ENCODE results near the gene COL4A2.

Gene COL4A2

DNA sequence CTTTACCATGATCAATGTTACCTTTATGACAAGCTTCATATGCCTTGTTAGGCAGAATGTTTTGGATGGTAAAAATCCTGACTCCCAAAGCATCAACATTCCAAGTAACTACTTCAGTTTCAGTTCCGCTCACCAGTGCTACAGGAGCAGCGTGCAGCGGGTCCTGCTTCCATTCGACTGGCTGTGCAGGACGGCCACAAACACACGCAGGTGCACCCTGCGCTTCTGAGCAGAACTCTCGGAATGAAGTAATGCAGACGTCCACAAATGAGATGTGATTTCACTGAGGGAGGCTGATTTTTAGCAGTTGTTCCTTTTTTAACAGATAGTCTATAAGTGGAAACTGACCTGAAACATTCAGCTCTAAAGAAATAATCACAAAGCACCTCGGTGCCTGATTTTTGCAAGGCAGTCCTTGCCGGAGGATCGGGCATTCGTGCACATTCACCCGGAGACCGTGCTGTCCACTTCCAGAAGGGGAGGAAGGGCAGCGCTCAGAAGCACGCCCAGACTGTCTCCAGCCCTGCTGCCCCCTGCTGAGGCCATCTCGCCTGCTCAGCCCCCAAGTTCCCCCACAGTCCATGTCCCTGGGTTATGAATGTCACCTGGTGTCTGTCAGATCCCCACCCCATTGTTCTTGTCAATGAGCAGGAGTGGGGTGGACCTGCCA lies 168.6 kb downstream of the COL4A2 start:
- H3K27ac ChIP-seq, result no peak overlapping the region
- no peaks in the 10 kb centered on the region for H3K27me3 ChIP-seq (replicated peaks)
- H3K36me3 ChIP-seq (replicated peaks), result peaks cover 97% of the 10 kb centered on the region
- DNase-seq, result no peak
- TF ChIP-seq, protein P1, sequence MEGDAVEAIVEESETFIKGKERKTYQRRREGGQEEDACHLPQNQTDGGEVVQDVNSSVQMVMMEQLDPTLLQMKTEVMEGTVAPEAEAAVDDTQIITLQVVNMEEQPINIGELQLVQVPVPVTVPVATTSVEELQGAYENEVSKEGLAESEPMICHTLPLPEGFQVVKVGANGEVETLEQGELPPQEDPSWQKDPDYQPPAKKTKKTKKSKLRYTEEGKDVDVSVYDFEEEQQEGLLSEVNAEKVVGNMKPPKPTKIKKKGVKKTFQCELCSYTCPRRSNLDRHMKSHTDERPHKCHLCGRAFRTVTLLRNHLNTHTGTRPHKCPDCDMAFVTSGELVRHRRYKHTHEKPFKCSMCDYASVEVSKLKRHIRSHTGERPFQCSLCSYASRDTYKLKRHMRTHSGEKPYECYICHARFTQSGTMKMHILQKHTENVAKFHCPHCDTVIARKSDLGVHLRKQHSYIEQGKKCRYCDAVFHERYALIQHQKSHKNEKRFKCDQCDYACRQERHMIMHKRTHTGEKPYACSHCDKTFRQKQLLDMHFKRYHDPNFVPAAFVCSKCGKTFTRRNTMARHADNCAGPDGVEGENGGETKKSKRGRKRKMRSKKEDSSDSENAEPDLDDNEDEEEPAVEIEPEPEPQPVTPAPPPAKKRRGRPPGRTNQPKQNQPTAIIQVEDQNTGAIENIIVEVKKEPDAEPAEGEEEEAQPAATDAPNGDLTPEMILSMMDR (IDR thresholded peaks at IDR 0.05; ENCODE audit: low read depth, low read length, missing control alignments), result no peak
- in situ Hi-C loops (cut with HindIII; ENCODE audit: low pct_ligation_motif_present, low sequenced_read_pairs), result no loop called here
- no peak overlapping the region for H3K4me3 ChIP-seq (ENCODE audit: low read depth, low read length)

DNA sequence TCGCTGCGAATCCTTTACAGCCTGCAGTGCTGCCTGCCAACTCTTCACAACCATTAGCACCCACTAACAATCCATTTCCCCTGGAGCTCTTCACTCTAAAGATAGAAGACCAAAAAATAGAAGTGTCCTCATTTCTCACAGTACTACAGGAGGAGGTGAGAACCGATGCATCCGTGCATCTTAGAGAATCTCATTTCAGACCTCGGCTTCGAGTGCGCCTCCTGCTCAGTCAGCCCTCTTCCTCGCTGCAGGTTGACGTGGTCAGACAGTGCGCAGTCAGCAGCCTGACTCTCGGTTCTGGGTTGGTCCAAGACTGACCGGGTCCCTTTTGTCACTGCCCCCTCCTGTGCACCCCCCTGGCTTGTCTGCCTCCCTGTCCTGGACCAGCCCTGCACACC lies 169.1 kb downstream of the COL4A2 start:
- TF ChIP-seq, protein P1 (IDR thresholded peaks at IDR 0.05; ENCODE audit: low read depth, low read length, missing control alignments), result no peak
- no peak overlapping the region for H3K27ac ChIP-seq
- peaks cover 92% of the 10 kb centered on the region for H3K36me3 ChIP-seq (replicated peaks)
- H3K4me3 ChIP-seq (ENCODE audit: low read depth, low read length), result no peak overlapping the region
- no peak for DNase-seq
- in situ Hi-C loops (cut with HindIII; ENCODE audit: low pct_ligation_motif_present, low sequenced_read_pairs), result no loop called here
- H3K27me3 ChIP-seq (replicated peaks), result no peaks in the 10 kb centered on the region

DNA sequence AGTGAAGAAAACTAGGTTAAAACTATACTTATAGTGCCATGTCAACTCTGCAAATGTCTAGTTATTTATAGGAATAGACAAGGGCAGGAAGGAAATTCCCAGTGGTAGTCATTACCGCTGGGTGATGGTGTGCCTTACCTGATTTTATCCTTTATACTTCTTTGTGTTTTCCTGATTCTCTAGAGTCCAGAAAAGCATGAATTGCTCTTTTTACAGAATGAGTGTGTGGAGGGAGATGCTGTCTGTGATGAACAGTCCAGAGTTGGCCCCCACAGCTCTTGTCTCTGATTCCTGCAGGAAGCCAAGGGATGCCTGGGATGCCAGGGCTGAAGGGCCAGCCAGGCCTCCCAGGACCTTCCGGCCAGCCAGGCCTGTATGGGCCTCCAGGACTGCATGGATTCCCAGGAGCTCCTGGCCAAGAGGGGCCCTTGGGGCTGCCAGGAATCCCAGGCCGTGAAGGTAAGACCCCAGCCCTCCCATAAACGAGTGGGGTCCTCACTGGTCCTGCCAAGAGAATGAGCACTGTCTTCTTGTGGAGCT lies 170.7 kb downstream of the COL4A2 start:
- H3K4me3 ChIP-seq (ENCODE audit: low read depth, low read length), result no peak overlapping the region
- TF ChIP-seq, protein P1 (IDR thresholded peaks at IDR 0.05; ENCODE audit: low read depth, low read length, missing control alignments), result no peak
- DNase-seq, result no peak
- H3K27ac ChIP-seq, result no peak overlapping the region
- in situ Hi-C loops (cut with HindIII; ENCODE audit: low pct_ligation_motif_present, low sequenced_read_pairs), result no loop called here
- H3K36me3 ChIP-seq (replicated peaks), result peaks cover 89% of the 10 kb centered on the region
- no peaks in the 10 kb centered on the region for H3K27me3 ChIP-seq (replicated peaks)

DNA sequence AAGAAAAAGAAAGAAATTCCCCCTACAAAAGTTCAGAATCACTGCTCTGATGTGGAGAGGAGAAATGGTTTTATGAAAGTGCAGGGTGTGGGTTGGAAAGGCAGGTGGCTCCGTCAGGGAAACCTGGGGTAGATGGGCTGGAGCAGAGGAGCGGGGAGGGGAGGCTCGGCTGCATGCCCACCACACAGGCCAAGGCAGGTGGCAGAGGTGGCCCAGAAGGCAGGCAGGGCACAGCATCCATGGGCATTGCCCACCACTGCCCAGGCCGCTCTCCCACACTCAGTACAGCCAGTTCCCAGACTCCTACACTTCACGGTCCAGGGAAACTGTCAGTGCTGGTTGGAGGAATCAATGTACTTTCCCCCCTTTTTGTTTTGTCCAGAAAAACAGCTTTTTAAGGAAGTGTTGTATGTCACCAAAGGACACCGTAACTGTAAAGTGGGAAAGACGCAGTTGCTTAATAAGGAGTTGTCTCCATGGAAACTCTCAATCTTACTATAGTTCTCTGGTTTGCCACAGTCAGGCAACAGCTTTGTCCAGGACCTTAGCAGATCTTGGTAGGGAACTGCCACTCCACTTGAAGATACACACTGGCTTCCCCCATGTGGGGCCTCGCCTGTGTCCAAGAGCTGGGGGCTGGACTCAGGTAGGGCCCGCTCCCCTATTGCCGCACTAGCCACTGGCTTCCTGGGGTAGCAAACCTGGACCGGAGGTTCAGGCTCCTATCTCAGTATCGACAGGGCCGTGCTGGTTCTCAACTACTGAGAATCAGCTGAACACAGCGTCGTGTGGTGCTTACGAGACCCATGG lies 171.5 kb downstream of the COL4A2 start:
- in situ Hi-C loops (cut with HindIII; ENCODE audit: low pct_ligation_motif_present, low sequenced_read_pairs), result no loop called here
- DNase-seq, result no peak
- no peak overlapping the region for H3K4me3 ChIP-seq (ENCODE audit: low read depth, low read length)
- H3K36me3 ChIP-seq (replicated peaks), result peaks cover 89% of the 10 kb centered on the region
- no peaks in the 10 kb centered on the region for H3K27me3 ChIP-seq (replicated peaks)
- H3K27ac ChIP-seq, result no peak overlapping the region
- TF ChIP-seq, protein P1 (IDR thresholded peaks at IDR 0.05; ENCODE audit: low read depth, low read length, missing control alignments), result no peak

DNA sequence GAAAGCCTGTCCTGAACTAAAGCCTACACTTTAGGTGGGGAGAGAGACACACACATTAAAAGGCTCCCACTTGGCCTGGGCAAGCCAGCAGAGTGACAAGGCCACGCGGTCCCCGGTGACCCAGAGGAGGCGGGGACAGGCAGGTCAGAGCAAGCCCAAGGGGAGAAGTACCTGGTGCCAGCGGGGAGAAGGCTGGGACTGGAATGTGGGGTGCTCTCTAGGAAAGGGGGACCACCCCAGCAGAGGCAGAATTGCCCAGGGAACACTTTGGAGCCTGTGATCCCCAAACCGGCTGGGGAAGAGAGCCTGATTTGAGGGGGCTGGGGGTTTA lies 172.1 kb downstream of the COL4A2 start:
- Histone ChIP-seq H3K27ac (no peak overlapping the region), H3K36me3 (replicated peaks) (peaks cover 89% of the 10 kb centered on the region)
- TF ChIP-seq, protein P1 (IDR thresholded peaks at IDR 0.05; ENCODE audit: low read depth, low read length, missing control alignments), result no peak

More for the DNA sequence above, 172.1 kb downstream of the COL4A2 start:
- in situ Hi-C loops (cut with HindIII; ENCODE audit: low pct_ligation_motif_present, low sequenced_read_pairs), result no loop called here
- no peaks in the 10 kb centered on the region for H3K27me3 ChIP-seq (replicated peaks)
- H3K4me3 ChIP-seq (ENCODE audit: low read depth, low read length), result no peak overlapping the region
- DNase-seq, result no peak
